Measurements from ENCODE around the gene CARD11. TPM values are rescaled to one million over a fixed set of nuclear protein-coding genes. Genes with fewer than 3 reads are reported as not detected.

CARD11 gene
- polyA plus RNA-seq, 1 donor from 2014 or later: not detected

DNA sequence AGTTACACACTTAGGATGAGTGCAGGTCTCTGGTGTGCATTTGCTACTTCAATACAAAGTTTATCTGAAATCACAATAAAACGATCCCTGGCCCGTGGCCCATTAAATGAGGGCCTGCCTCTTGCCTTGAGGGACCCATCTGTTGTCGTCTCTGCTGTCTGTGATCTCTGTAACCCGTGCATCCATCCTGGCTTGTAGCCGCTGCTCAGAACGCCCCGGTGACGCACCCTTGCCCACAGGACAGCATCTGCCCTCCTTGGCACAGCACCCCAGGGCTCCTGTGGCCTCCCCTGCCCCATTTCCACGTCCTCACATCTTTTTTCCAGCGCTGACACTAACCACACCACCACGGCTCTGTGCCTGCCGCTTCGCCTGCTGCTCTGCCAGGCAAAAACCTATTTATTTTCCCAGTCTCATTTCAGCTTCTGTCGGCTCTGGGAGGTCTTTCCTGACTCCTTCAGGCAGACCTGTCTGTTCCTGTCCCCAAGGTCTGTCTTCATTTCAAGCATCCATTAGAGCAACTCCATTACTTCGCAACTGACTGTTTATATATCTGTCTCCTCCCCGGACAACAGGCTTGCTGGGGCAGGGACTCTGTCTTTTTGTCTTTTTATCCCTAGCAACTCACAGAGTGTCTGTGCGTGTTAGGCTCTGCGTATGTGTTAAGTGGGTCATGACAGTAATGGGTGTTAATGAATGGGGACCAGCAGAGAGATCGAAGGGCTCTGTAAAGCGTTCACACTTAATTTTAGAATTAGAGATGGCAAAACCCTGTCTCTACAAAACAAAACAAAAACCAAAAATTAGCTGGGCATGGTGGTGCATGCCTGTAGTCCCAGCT is 16.4 kb downstream of the CARD11 start:
- Histone ChIP-seq H3K4me3 (ENCODE audit: low read length) (no peak overlapping the region), H3F3A (ENCODE audit: insufficient read depth, low read length, poor library complexity, severe bottlenecking) (no peaks in the 10 kb centered on the region), H3K27ac (ENCODE audit: low read length) (no peak overlapping the region), H3K79me2 (replicated peaks; ENCODE audit: insufficient read depth, low read length) (no peaks in the 10 kb centered on the region), H3K27me3 (ENCODE audit: insufficient read depth, low read depth, low read length) (no peaks in the 10 kb centered on the region), H3K9ac (ENCODE audit: low read length) (no peak overlapping the region), H3K36me3 (ENCODE audit: insufficient read depth, low read length) (no peaks in the 10 kb centered on the region), H3K4me2 (ENCODE audit: low read length) (no peak overlapping the region), H2AFZ (ENCODE audit: low read depth, low read length) (no peak overlapping the region), H3K9me2 (ENCODE audit: insufficient read depth, low read length) (no peaks in the 10 kb centered on the region), H4K20me1 (ENCODE audit: insufficient read depth) (no peaks in the 10 kb centered on the region), H3K9me3 (ENCODE audit: low read length) (no peaks in the 10 kb centered on the region)
- TF ChIP-seq EP300 (conservative IDR thresholded peaks at IDR 0.05; ENCODE audit: poor library complexity, severe bottlenecking) (no peak), EZH2 (IDR thresholded peaks at IDR 0.05; ENCODE audit: borderline replicate concordance, insufficient read depth, low read length, poor library complexity, severe bottlenecking) (no peak), POLR2AphosphoS5 (IDR thresholded peaks at IDR 0.05) (no peak), CTCF (IDR thresholded peaks at IDR 0.05; ENCODE audit: poor library complexity, severe bottlenecking) (no peak), SMC3 (conservative IDR thresholded peaks at IDR 0.05; ENCODE audit: poor library complexity) (no peak), TAF1 (IDR thresholded peaks at IDR 0.05; ENCODE audit: low read depth) (no peak), RAD21 (conservative IDR thresholded peaks at IDR 0.05) (no peak), MXI1 (conservative IDR thresholded peaks at IDR 0.05; ENCODE audit: poor library complexity, severe bottlenecking) (no peak)
- TF ChIP-seq, protein P1, sequence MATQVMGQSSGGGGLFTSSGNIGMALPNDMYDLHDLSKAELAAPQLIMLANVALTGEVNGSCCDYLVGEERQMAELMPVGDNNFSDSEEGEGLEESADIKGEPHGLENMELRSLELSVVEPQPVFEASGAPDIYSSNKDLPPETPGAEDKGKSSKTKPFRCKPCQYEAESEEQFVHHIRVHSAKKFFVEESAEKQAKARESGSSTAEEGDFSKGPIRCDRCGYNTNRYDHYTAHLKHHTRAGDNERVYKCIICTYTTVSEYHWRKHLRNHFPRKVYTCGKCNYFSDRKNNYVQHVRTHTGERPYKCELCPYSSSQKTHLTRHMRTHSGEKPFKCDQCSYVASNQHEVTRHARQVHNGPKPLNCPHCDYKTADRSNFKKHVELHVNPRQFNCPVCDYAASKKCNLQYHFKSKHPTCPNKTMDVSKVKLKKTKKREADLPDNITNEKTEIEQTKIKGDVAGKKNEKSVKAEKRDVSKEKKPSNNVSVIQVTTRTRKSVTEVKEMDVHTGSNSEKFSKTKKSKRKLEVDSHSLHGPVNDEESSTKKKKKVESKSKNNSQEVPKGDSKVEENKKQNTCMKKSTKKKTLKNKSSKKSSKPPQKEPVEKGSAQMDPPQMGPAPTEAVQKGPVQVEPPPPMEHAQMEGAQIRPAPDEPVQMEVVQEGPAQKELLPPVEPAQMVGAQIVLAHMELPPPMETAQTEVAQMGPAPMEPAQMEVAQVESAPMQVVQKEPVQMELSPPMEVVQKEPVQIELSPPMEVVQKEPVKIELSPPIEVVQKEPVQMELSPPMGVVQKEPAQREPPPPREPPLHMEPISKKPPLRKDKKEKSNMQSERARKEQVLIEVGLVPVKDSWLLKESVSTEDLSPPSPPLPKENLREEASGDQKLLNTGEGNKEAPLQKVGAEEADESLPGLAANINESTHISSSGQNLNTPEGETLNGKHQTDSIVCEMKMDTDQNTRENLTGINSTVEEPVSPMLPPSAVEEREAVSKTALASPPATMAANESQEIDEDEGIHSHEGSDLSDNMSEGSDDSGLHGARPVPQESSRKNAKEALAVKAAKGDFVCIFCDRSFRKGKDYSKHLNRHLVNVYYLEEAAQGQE (IDR thresholded peaks at IDR 0.05; ENCODE audit: borderline replicate concordance): no peak

- H3K4me2 ChIP-seq (ENCODE audit: low read length): no peak overlapping the region
- H3K4me3 ChIP-seq (ENCODE audit: low read length): no peak overlapping the region
- TF ChIP-seq SMC3 (conservative IDR thresholded peaks at IDR 0.05; ENCODE audit: poor library complexity) (no peak), POLR2AphosphoS5 (IDR thresholded peaks at IDR 0.05) (no peak), TAF1 (IDR thresholded peaks at IDR 0.05; ENCODE audit: low read depth) (no peak), CTCF (IDR thresholded peaks at IDR 0.05; ENCODE audit: poor library complexity, severe bottlenecking) (no peak), EP300 (conservative IDR thresholded peaks at IDR 0.05; ENCODE audit: poor library complexity, severe bottlenecking) (no peak), RAD21 (conservative IDR thresholded peaks at IDR 0.05) (no peak), EZH2 (IDR thresholded peaks at IDR 0.05; ENCODE audit: borderline replicate concordance, insufficient read depth, low read length, poor library complexity, severe bottlenecking) (no peak), MXI1 (conservative IDR thresholded peaks at IDR 0.05; ENCODE audit: poor library complexity, severe bottlenecking) (no peak)
- TF ChIP-seq, protein P1 (IDR thresholded peaks at IDR 0.05; ENCODE audit: borderline replicate concordance): no peak
- H3K27me3 ChIP-seq (ENCODE audit: insufficient read depth, low read depth, low read length): no peaks in the 10 kb centered on the region
- H3F3A ChIP-seq (ENCODE audit: insufficient read depth, low read length, poor library complexity, severe bottlenecking): no peaks in the 10 kb centered on the region
- H2AFZ ChIP-seq (ENCODE audit: low read depth, low read length): no peak overlapping the region
- no peaks in the 10 kb centered on the region for H3K9me3 ChIP-seq (ENCODE audit: low read length)
- H4K20me1 ChIP-seq (ENCODE audit: insufficient read depth): no peaks in the 10 kb centered on the region
- H3K36me3 ChIP-seq (ENCODE audit: insufficient read depth, low read length): no peaks in the 10 kb centered on the region
- no peak overlapping the region for H3K27ac ChIP-seq (ENCODE audit: low read length)
- no peaks in the 10 kb centered on the region for H3K79me2 ChIP-seq (replicated peaks; ENCODE audit: insufficient read depth, low read length)
- no peaks in the 10 kb centered on the region for H3K9me2 ChIP-seq (ENCODE audit: insufficient read depth, low read length)
- no peak overlapping the region for H3K9ac ChIP-seq (ENCODE audit: low read length)
These were observed 18.1 kb downstream of the CARD11 start for GRCh38 chr7:3025616-3026015.
